Heart left ventricle (tissue), 13 donors: ENCODE measurements around the gene EPN2.

ENCODE experiments used
- CTCF ChIP-seq, 12 donors: fragments of 200-600 bp; sonication (generic) in 4 of 12; IDR thresholded peaks; one replicate each; pipeline versions ENCODE4 v1.5.0 to v1.8.0; 2018 to 2022; ENCODE audit warnings: antibody characterized with exemption in 12 of 12, mild to moderate bottlenecking in 5 of 12
- POLR2A ChIP-seq, 2 donors: fragments of 450-650 bp; IDR thresholded peaks; one replicate each; pipeline ENCODE4 v1.6.1; 2017; ENCODE audit warnings: antibody characterized with exemption in 2 of 2, mild to moderate bottlenecking in 2 of 2, moderate library complexity in 2 of 2
- donor health status: ischemic (EF 13 %, LVEDD 7.1; RV severe dilation, severe dysfunction).
- donor health status: DM: no; HTN: yes; CAD: no.
- donor health status: DM: no; HTN: no; CAD: no.
- donor health status: ischemic (EF 25% LVEDD 6.9; RV normal size, moderate dysfunction).
- donor health status: ischemic (EF 25% LVEDD 5.7; RV mildly dilated, moderate dysfunction).
- donor health status: ischemic (EF 35%, LVEDD 5.7; RV mildly dilated, moderate dysfunction).
- donor health status: nonischemic (EF 11% LVEDD 7.7; RV severe dilation, severe dysfunction).
- donor health status: DM: yes; HTN: yes; CAD: no.
- donor health status: PGD.
- donor health status: ischemic (EF 29% LVEDD 5.4; RV normal size, mild dysfunction).
- donor health status: nonischemic (EF 23%, LVEDD 6.1; RV moderate dilation, normal function).

GRCh38 chr17:19359856-19360255, 122.7 kb downstream of the EPN2 start:
- TF ChIP-seq POLR2A (IDR thresholded peaks at IDR 0.05), result no peak
- TF ChIP-seq CTCF (IDR thresholded peaks at IDR 0.05), result no peak
